Mesenchymal stem cell (in vitro differentiated cells and primary cell): Measurements from ENCODE around the gene CTDSP2.

ENCODE experiments used
- DNase-seq: peaks from one replicate; pipeline ENCODE4 v3.0.0-alpha.2; 2013
- H2AFZ ChIP-seq: one replicate; pipeline ENCODE4 v1.6.1; 2013; ENCODE audit warnings: low read depth, mild to moderate bottlenecking, control low read depth, inconsistent platforms, low read length, moderate library complexity
- H2AK5ac ChIP-seq: 2 replicates; pipeline ENCODE4 v1.6.1; 2013; ENCODE audit warnings: low read length, moderate library complexity, mild to moderate bottlenecking, inconsistent platforms; ENCODE audit not compliant: severe bottlenecking
- H2BK120ac ChIP-seq: one replicate; pipeline ENCODE4 v1.6.1; 2013; ENCODE audit warnings: low read depth, mild to moderate bottlenecking, inconsistent platforms, low read length, moderate library complexity
- H2BK12ac ChIP-seq, 2 experiments: one replicate each; pipeline ENCODE4 v1.6.1; 2013; ENCODE audit warnings: inconsistent platforms in 2 of 2, low read length in 2 of 2, mild to moderate bottlenecking in 2 of 2, moderate library complexity in 2 of 2, control low read depth in 1 of 2
- H2BK15ac ChIP-seq: one replicate; pipeline ENCODE4 v1.6.1; 2013; ENCODE audit warnings: mild to moderate bottlenecking, low read depth, inconsistent platforms; ENCODE audit not compliant: poor library complexity, severe bottlenecking
- H2BK5ac ChIP-seq: 2 replicates; pipeline ENCODE4 v1.6.1; 2013; ENCODE audit warnings: low read depth, mild to moderate bottlenecking, low read length, control low read depth, inconsistent platforms; ENCODE audit not compliant: poor library complexity, severe bottlenecking
- H3K14ac ChIP-seq, 2 experiments: one replicate each; pipeline ENCODE4 v1.6.1; 2013; ENCODE audit warnings: inconsistent platforms in 2 of 2, low read length in 2 of 2, control low read depth in 1 of 2, mild to moderate bottlenecking in 1 of 2, moderate library complexity in 1 of 2
- H3K18ac ChIP-seq, 2 experiments: one replicate each; pipeline ENCODE4 v1.6.1; 2013; ENCODE audit warnings: inconsistent platforms in 2 of 2, low read length in 2 of 2, control low read depth in 1 of 2, low read depth in 1 of 2, mild to moderate bottlenecking in 1 of 2
- H3K23ac ChIP-seq, 2 experiments: one replicate each; pipeline ENCODE4 v1.6.1; 2013; ENCODE audit warnings: inconsistent platforms in 2 of 2, low read length in 2 of 2, mild to moderate bottlenecking in 2 of 2, moderate library complexity in 2 of 2, control low read depth in 1 of 2
- H3K27ac ChIP-seq: 2 replicates; pipeline ENCODE4 v1.5.1; 2013; ENCODE audit warnings: mild to moderate bottlenecking, moderate library complexity, low read length, control low read depth, inconsistent platforms; ENCODE audit not compliant: poor library complexity, severe bottlenecking
- H3K27me3 ChIP-seq, 2 experiments: 2 replicates each; pipeline versions ENCODE4 v1.6.1 to v1.7.0; 2013; ENCODE audit warnings: low read length in 2 of 2, mild to moderate bottlenecking in 2 of 2, moderate library complexity in 2 of 2, control low read depth in 1 of 2, inconsistent platforms in 1 of 2; ENCODE audit not compliant: control insufficient read depth in 1 of 2, insufficient read depth in 1 of 2
- H3K36me3 ChIP-seq, 2 experiments: 2 replicates each; pipeline versions ENCODE4 v1.6.1 to v1.7.0; 2013; ENCODE audit warnings: low read length in 2 of 2, control low read depth in 1 of 2, inconsistent platforms in 1 of 2, low read depth in 1 of 2, mild to moderate bottlenecking in 1 of 2; ENCODE audit not compliant: insufficient read depth in 2 of 2, control insufficient read depth in 1 of 2
- H3K4ac ChIP-seq, 2 experiments: one replicate each; pipeline ENCODE4 v1.6.1; 2013; ENCODE audit warnings: inconsistent platforms in 2 of 2, low read length in 2 of 2, mild to moderate bottlenecking in 2 of 2, moderate library complexity in 2 of 2, control low read depth in 1 of 2, low read depth in 1 of 2
- H3K4me1 ChIP-seq: 2 replicates; pipeline ENCODE4 v1.6.1; 2013; ENCODE audit warnings: low read depth, low read length, control low read depth; ENCODE audit not compliant: control insufficient read depth, insufficient read depth
- H3K4me2 ChIP-seq: 2 replicates; pipeline ENCODE4 v1.6.1; 2013; ENCODE audit warnings: low read length, mild to moderate bottlenecking, inconsistent platforms; ENCODE audit not compliant: poor library complexity, severe bottlenecking
- H3K4me3 ChIP-seq, 2 experiments: 2 replicates each; pipeline versions ENCODE4 v1.5.1 to v1.7.0; 2013; ENCODE audit warnings: low read length in 2 of 2, mild to moderate bottlenecking in 2 of 2, control low read depth in 1 of 2, low read depth in 1 of 2; ENCODE audit not compliant: insufficient read depth in 1 of 2
- H3K79me1 ChIP-seq: replicated peaks from 2 replicates; pipeline ENCODE4 v1.6.1; 2013; ENCODE audit warnings: mild to moderate bottlenecking, control low read depth, low read length, inconsistent platforms; ENCODE audit not compliant: poor library complexity, severe bottlenecking
- H3K9ac ChIP-seq: 2 replicates; pipeline ENCODE4 v1.7.0; 2013; ENCODE audit warnings: mild to moderate bottlenecking, low read length, moderate library complexity
- H3K9me3 ChIP-seq: 2 replicates; pipeline ENCODE4 v1.7.0; 2013; ENCODE audit warnings: mild to moderate bottlenecking, low read length; ENCODE audit not compliant: control insufficient read depth
- H4K8ac ChIP-seq: one replicate; pipeline ENCODE4 v1.6.1; 2013; ENCODE audit warnings: inconsistent platforms, mild to moderate bottlenecking, low read length, moderate library complexity
- H4K91ac ChIP-seq: one replicate; pipeline ENCODE4 v1.6.1; 2013; ENCODE audit warnings: mild to moderate bottlenecking, low read length, inconsistent platforms
- WGBS: methylation state at CpG from one replicate; pipeline ENCODE4 v1.1.7; 2013; ENCODE audit warnings: mixed read lengths; 5-methylcytosine and 5-hydroxymethylcytosine counted together

Gene CTDSP2

DNA sequence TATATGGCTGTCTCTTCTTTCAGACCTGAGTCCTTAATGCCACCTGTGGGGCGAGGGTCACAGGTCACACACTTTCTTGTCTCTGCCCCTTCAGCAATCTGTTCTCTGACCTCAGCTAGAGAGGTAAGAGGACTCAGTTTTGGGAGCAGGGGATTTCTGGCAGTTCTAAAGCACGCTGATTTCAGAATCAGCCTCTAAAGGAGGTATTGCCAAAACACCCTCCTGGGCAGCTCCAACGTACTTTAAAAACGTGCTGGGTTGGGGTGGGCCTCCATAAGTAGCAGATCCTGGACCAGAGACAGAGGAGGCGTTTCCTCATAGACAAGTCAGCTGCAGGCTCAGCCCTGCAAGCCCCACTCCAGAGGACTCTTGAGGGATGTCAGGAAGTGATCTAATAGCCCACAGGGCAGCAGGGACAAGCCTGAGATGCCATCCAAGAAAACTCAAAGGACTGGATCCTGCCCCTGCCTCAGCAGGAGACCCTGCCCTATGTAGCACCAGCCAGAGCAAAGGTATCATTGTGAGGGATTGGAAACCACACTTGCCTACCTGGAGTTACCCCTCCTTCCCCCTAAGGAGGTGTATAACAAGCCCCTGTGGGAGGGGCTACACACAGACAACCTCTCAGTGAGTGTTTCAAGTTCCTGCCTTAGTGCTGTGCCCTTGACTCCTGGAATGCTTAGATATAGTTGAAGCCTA lies 8.5 kb downstream of the CTDSP2 start:
- no peaks in the 10 kb centered on the region for H3K79me1 ChIP-seq
- peak overlapping the region; percentile 14 for H3K4me2 ChIP-seq
- peak overlapping the region; percentile 79 for H3K27ac ChIP-seq
- no peak overlapping the region for H2BK15ac ChIP-seq
- 17% methylated on average over 4 of the region's 5 CpGs for WGBS
- H3K4me1 ChIP-seq, result peaks cover 63% of the 10 kb centered on the region
- peak overlapping the region in 1 of 2 experiments; percentile 67 for H3K4me3 ChIP-seq
- H2BK120ac ChIP-seq, result peak overlapping the region; percentile 27
- H2BK5ac ChIP-seq, result no peak overlapping the region
- H3K14ac ChIP-seq, result peak overlapping the region in 1 of 2 experiments; percentile 51
- peak overlapping the region; percentile 71 for H2AK5ac ChIP-seq
- H4K91ac ChIP-seq, result no peak overlapping the region
- peak overlapping the region in 1 of 2 experiments; percentile 66 for H3K23ac ChIP-seq
- no peaks in the 10 kb centered on the region for H3K9me3 ChIP-seq
- H3K4ac ChIP-seq, result peak overlapping the region; percentile 79 to 80
- peak overlapping the region; percentile 83 to 85 for H3K18ac ChIP-seq
- DNase-seq, result peak; percentile 82
- H2BK12ac ChIP-seq, result peak overlapping the region; percentile 72 to 91
- H4K8ac ChIP-seq, result peak overlapping the region; percentile 13
- H3K27me3 ChIP-seq, result no peaks in the 10 kb centered on the region
- peak overlapping the region; percentile 62 for H3K9ac ChIP-seq
- H3K36me3 ChIP-seq, result peaks cover 2 to 23% of the 10 kb centered on the region in 2 experiments
- H2AFZ ChIP-seq, result no peak overlapping the region

DNA sequence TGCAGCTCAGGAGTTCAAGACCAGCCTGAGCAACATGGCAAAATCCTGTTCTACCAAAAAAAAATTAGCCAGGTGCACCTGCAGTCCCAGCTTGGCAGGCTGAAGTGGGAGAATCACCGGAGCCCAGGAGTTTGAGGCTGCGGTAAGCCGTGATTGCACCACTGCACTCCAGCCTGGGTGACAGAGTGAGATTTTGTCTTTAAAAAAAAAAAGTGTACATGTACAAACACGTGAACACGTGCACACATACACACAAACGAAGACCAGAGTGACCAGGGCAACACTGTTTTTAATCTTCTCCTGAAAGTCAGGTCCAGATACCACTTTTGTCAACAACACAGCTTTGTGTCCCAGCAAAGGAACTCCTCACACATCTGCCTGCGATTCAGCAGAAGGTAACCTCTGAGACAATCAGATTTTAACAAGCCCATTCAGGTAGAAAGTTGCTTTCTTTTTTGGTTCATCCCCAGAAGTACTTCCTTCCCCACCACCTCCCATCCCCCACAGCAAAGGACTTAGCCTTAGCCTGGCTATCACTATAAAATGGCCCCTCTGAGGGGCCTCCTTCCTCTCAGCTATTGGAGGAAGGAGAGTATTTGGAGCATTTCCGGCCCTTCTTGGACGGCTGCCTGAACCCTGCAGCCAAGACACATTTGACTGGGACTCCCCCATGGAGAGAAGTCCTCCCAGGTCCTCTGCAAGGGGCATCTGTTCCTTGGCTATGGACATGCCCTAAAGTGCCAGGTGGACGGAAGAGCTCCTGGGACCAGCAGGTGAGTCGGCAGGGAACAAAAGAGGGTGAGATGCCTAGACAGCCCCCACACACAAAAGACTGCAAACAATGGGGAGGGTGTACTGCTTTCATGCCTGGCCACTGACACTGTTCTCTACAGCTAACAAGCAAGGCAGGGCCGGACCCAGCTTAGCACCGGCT lies 9.8 kb downstream of the CTDSP2 start:
- peak overlapping the region in 1 of 2 experiments; percentile 26 for H3K14ac ChIP-seq
- peak overlapping the region; percentile 84 for H4K91ac ChIP-seq
- H3K4me1 ChIP-seq, result peaks cover 66% of the 10 kb centered on the region
- peak overlapping the region in 1 of 2 experiments; percentile 43 for H3K23ac ChIP-seq
- no peak overlapping the region for H2AFZ ChIP-seq
- peak overlapping the region; percentile 63 for H3K9ac ChIP-seq
- H3K27ac ChIP-seq, result peak overlapping the region; percentile 85
- H3K9me3 ChIP-seq, result no peaks in the 10 kb centered on the region
- H3K4ac ChIP-seq, result peak overlapping the region; percentile 60 to 93
- H3K18ac ChIP-seq, result peak overlapping the region; percentile 94 to 97
- peak overlapping the region; percentile 32 for H2BK15ac ChIP-seq
- H2BK12ac ChIP-seq, result peak overlapping the region; percentile 90 to 91
- peak overlapping the region; percentile 59 for H2BK5ac ChIP-seq
- H3K36me3 ChIP-seq, result peaks cover 2 to 21% of the 10 kb centered on the region in 2 experiments
- H3K4me3 ChIP-seq, result peak overlapping the region in 1 of 2 experiments; percentile 67
- peak; percentile 80 for DNase-seq
- no peaks in the 10 kb centered on the region for H3K27me3 ChIP-seq
- H4K8ac ChIP-seq, result peak overlapping the region; percentile 85
- 46% methylated on average over 13 of the region's 13 CpGs for WGBS
- peaks cover 2% of the 10 kb centered on the region for H3K79me1 ChIP-seq
- H3K4me2 ChIP-seq, result peak overlapping the region; percentile 58
- H2BK120ac ChIP-seq, result no peak overlapping the region
- peak overlapping the region; percentile 74 for H2AK5ac ChIP-seq

- Histone ChIP-seq H3K14ac (no peak overlapping the region), H2BK5ac (no peak overlapping the region), H2BK12ac (no peak overlapping the region), H3K4me1 (peaks cover 65% of the 10 kb centered on the region), H3K4ac (peak overlapping the region; percentile 6 to 57), H4K91ac (peak overlapping the region; percentile 43), H2AK5ac (peak overlapping the region; percentile 73), H3K18ac (peak overlapping the region; percentile 59 to 77), H3K9ac (peak overlapping the region; percentile 63), H3K23ac (peak overlapping the region; percentile 48 to 79), H4K8ac (peak overlapping the region; percentile 31), H3K9me3 (no peaks in the 10 kb centered on the region), H2BK120ac (peak overlapping the region; percentile 42), H3K79me1 (peaks cover 2% of the 10 kb centered on the region), H3K4me2 (no peak overlapping the region), H2AFZ (no peak overlapping the region), H3K36me3 (peaks cover 2 to 19% of the 10 kb centered on the region in 2 experiments), H2BK15ac (peak overlapping the region; percentile 33), H3K4me3 (peak overlapping the region in 1 of 2 experiments; percentile 67), H3K27ac (peak overlapping the region; percentile 85), H3K27me3 (no peaks in the 10 kb centered on the region)
- WGBS, result 99% methylated on average over 8 of the region's 9 CpGs
- no peak for DNase-seq
Measured at GRCh38 chr12:57835366-57836288, 10.9 kb downstream of the CTDSP2 start.
